K562 (cell line): ENCODE measurements around the gene DNAJC17.

Experiments used
- CTCF ChIP-seq, 3 experiments: IDR thresholded peaks in 2 of 3; conservative IDR thresholded peaks in 1 of 3; 2 replicates each; pipeline ENCODE4 v1.5.1; 2011 to 2012; ENCODE audit warnings: low read length in 3 of 3, mild to moderate bottlenecking in 3 of 3, control low read depth in 2 of 3, improper control_type of control experiment in 1 of 3, inconsistent platforms in 1 of 3, low read depth in 1 of 3, mixed read lengths in 1 of 3, moderate library complexity in 1 of 3; ENCODE audit not compliant: insufficient read depth in 2 of 3
- CUX1 ChIP-seq: fragments of 200-800 bp; sonication (Bioruptor generic); IDR thresholded peaks from 2 replicates; pipeline ENCODE4 v1.6.1; 2016; ENCODE audit warnings: missing genetic modification characterization, missing compliant biosample characterization
- JUNB ChIP-seq: fragments of 450-650 bp; formaldehyde crosslinking; conservative IDR thresholded peaks from 2 replicates; pipeline ENCODE4 v1.4.0; 2020; ENCODE audit warnings: mild to moderate bottlenecking
- PRMT5 ChIP-seq: sonication (generic); formaldehyde crosslinking; IDR thresholded peaks from 2 replicates; pipeline ENCODE4 v1.5.0; 2020; ENCODE audit warnings: missing genetic modification reagents
- SIX5 ChIP-seq, 2 experiments: IDR thresholded peaks; 2 replicates each; pipeline ENCODE4 v1.6.1; 2011; ENCODE audit warnings: low read length in 2 of 2, borderline replicate concordance in 1 of 2, low read depth in 1 of 2, mild to moderate bottlenecking in 1 of 2, moderate library complexity in 1 of 2; ENCODE audit not compliant: insufficient read depth in 1 of 2
- ZNF512 ChIP-seq: IDR thresholded peaks from 2 replicates; pipeline ENCODE4 v1.6.1; 2016; ENCODE audit warnings: missing genetic modification characterization, missing compliant biosample characterization
- ZNF561 ChIP-seq: fragments of 450-650 bp; formaldehyde crosslinking; conservative IDR thresholded peaks from 2 replicates; pipeline ENCODE4 v1.4.0; 2020; ENCODE audit warnings: mild to moderate bottlenecking, moderate library complexity
- ZNF76 ChIP-seq: fragments of 250-450 bp; sonication (Bioruptor Pico); IDR thresholded peaks from 2 replicates; pipeline ENCODE4 v1.4.0; 2020; ENCODE audit warnings: mild to moderate bottlenecking, moderate library complexity, borderline replicate concordance

GRCh38 chr15:40850576-40851112, 43.4 kb upstream of the DNAJC17 start:
- TF ChIP-seq PRMT5 (CRISPR knock-in tag) (no peak), JUNB (CRISPR knock-in tag) (no peak), SIX5 (IDR thresholded peaks at IDR 0.05; ENCODE audit: borderline replicate concordance in 1 of 2, insufficient read depth in 1 of 2, low read depth in 1 of 2, low read length in 2 of 2) (no peak), ZNF512 (tag) (no peak), ZNF561 (CRISPR knock-in tag) (no peak), ZNF76 (CRISPR knock-in tag) (no peak), CTCF (IDR thresholded peaks at IDR 0.05 in 2 of 3, conservative IDR thresholded peaks at IDR 0.05 in 1 of 3; ENCODE audit: insufficient read depth in 2 of 3, low read depth in 1 of 3, low read length in 3 of 3) (no peak), CUX1 (CRISPR knock-in tag) (no peak)
